ENCODE results near the gene SPTSSB. TPM values are rescaled to one million over a fixed set of nuclear protein-coding genes. Genes with fewer than 3 reads are reported as not detected.

Gene SPTSSB
- total and polyA plus RNA-seq, 9 of the 15 experiments (the other 6 are each of a cell fraction or from before 2014, with no cell fraction given): 0.07 TPM; not detected in 8

GRCh38 chr3:161415506-161416231 is 44.4 kb upstream of the SPTSSB start:
- DNase-seq (ENCODE audit: extremely low read depth in 1 of 4, low spot score in 3 of 4) (no peak), FAIRE-seq (no peak), ATAC-seq (no peak)
- Histone ChIP-seq H2AFZ (ENCODE audit: low read depth, low read length) (no peak overlapping the region), H3K4me1 (replicated peaks in 1 of 2; ENCODE audit: control insufficient read depth in 2 of 2, insufficient read depth in 2 of 2, low read length in 2 of 2) (no peaks in the 10 kb centered on the region), H3K9me3 (replicated peaks; ENCODE audit: control insufficient read depth, insufficient read depth, low read depth, low read length) (no peaks in the 10 kb centered on the region), H3K36me3 (ENCODE audit: control insufficient read depth, insufficient read depth, low read length) (no peaks in the 10 kb centered on the region), H3K4me2 (ENCODE audit: insufficient read depth, low read length) (no peak overlapping the region), H3K27ac (ENCODE audit: extremely low read depth, low read depth, low read length) (no peak overlapping the region), H3K9me1 (ENCODE audit: control insufficient read depth, insufficient read depth, low read length) (no peaks in the 10 kb centered on the region), H3K27me3 (ENCODE audit: control insufficient read depth in 2 of 2, insufficient read depth in 2 of 2, low read length in 2 of 2) (no peaks in the 10 kb centered on the region), H4K20me1 (replicated peaks; ENCODE audit: control insufficient read depth, insufficient read depth, low read length) (no peaks in the 10 kb centered on the region), H3K79me2 (ENCODE audit: control insufficient read depth, insufficient read depth, low read length) (no peaks in the 10 kb centered on the region), H3K9ac (ENCODE audit: insufficient read depth in 1 of 2, low read depth in 2 of 2, low read length in 2 of 2) (no peak overlapping the region), H3K4me3 (no peak overlapping the region)
- CTCF ChIA-PET (ENCODE audit: low intra/inter-chr PET ratio): no interaction called here
- WGBS (ENCODE audit: insufficient coverage, low coverage, missing lambda C conversion rate): 0% methylated on average over 1 of the region's 1 CpG
- intact Hi-C loops (cut with micrococcal nuclease) (no loop called here), in situ Hi-C loops (cut with MboI) (no loop called here)
- no peak for TF ChIP-seq PML (IDR thresholded peaks at IDR 0.05; ENCODE audit: low read length)
- no peak for TF ChIP-seq PYGO2 (tag; IDR thresholded peaks at IDR 0.05)
- no peak for TF ChIP-seq PHB (CRISPR knock-in tag; IDR thresholded peaks at IDR 0.05)
- TF ChIP-seq ZNF699 (CRISPR knock-in tag; IDR thresholded peaks at IDR 0.05; ENCODE audit: insufficient replicate concordance): no peak
- no peak for TF ChIP-seq CCNT2 (IDR thresholded peaks at IDR 0.05; ENCODE audit: borderline replicate concordance, extremely low read depth, insufficient read length, low read depth, low read length)
- TF ChIP-seq TCF7L2 (IDR thresholded peaks at IDR 0.05; ENCODE audit: low read depth, low read length): no peak
- TF ChIP-seq ZNF133 (CRISPR knock-in tag; IDR thresholded peaks at IDR 0.05): no peak
- no peak for TF ChIP-seq MEF2A (IDR thresholded peaks at IDR 0.05; ENCODE audit: control insufficient read depth, low read depth, low read length)
- TF ChIP-seq HNRNPLL (IDR thresholded peaks at IDR 0.05; ENCODE audit: low read depth, low read length, poor library complexity, severe bottlenecking): no peak
- no peak for TF ChIP-seq RBM15 (IDR thresholded peaks at IDR 0.05; ENCODE audit: insufficient read depth, low read length)
- no peak for TF ChIP-seq ZNF217 (CRISPR knock-in tag; IDR thresholded peaks at IDR 0.05)
- TF ChIP-seq NR0B1 (IDR thresholded peaks at IDR 0.05; ENCODE audit: partially characterized antibody): no peak
- TF ChIP-seq PRDM10 (IDR thresholded peaks at IDR 0.05; ENCODE audit: partially characterized antibody): no peak
- no TSS peak for BruUV-seq (replicated peaks)
- POLR2A ChIA-PET: no interaction called here
